Hematopoietic multipotent progenitor cell treated with erythropoietin and hydrocortisone succinate and interleukin-3 and kit ligand, for 6 days (in vitro differentiated cells): Measurements from ENCODE around the gene SLC41A3.
A peak's percentile ranks its signal among the peaks of the same experiment; 100 is the strongest.
"Not testable (repeated sequence)": the region's sequence is repeated elsewhere in the genome, so short reads cannot be mapped to it uniquely, and the experiment has no call there.

Experiments
- DNase-seq: peaks from one replicate; pipeline ENCODE4 v3.0.0-alpha.2; 2015

Gene SLC41A3

DNA sequence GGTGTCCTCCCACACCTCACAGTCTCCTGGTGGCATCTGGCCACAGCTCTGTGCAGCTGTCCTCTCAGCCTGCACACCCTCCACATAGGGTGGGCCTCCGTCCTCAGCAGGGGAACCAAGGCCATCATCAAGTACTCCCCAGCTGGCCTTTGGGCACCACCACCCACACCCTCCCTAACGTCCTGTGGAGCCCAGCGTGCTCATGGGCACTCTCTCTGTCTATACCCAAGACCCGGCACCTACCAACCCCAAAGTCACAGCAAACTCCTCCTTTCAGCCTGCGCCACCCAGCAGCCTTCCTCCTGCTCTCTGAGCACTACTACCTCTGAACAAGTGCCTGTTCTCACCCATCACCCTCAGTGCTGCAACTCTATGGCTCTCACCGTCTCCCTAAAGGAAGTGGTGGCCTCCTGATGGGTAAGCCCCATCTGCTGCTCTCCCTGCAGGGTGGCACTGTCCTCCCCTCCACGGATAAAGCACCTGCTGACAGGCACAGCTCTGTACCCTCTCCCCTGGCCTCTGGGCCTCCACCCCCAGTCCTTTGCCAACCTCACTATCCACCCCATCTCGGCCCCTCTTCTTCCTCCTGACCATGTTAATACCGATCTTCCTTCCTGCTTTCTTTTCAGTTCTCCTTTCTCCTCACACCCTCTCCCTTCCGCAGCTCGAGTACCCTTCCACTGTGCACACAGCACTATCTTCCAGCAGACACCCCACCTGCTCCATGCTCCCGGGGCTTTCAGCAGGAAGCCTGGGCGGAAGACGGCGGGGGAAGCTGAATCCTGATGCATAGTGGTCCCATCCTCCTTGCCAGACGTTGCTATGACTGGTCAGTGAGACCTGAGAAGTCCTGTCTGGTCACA, 31.5 kb downstream of the SLC41A3 start:
- DNase-seq: no peak

DNA sequence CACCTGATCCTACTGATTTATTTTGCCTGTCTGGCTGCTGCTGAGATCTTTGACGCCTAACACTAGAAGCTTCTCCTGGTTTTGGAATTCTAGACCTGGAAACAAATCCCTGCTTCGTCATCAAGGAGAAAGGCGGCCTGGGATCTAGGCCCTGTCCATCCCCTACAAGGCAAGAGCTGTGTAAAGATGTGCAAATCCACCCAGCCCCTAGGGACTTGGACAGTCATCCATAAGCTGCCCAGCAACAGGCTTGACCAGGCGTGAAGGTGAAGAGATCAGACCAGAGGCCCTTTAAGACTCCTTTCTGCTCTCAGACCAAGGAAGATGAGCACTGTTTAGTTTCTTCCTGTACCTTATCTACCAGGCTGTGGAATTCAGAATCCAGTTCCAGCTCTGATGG, 32.2 kb downstream of the SLC41A3 start:
- DNase-seq: no peak

- no peak for DNase-seq
Observed at GRCh38 chr3:126051234-126051633, 32.7 kb downstream of the SLC41A3 start.

- no peak for DNase-seq
Observed at GRCh38 chr3:126050626-126051025, 33.3 kb downstream of the SLC41A3 start.

DNA sequence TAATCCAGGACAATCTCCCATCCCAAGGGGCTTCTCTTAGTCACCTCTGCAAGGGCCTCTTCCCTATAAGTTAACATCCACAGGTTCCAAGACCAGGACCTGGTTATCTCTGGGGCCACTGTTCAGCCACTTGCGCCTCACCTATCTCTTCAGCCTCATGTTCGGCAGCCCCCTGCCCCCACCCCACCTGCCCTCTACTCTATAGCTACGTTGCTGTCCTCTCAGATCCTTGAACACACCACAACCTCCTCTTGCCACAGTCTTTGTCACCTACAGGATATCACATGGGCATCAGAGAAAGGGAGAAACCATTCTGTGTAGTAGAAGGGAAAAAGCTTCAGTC, 33.9 kb downstream of the SLC41A3 start:
- DNase-seq: no peak

DNA sequence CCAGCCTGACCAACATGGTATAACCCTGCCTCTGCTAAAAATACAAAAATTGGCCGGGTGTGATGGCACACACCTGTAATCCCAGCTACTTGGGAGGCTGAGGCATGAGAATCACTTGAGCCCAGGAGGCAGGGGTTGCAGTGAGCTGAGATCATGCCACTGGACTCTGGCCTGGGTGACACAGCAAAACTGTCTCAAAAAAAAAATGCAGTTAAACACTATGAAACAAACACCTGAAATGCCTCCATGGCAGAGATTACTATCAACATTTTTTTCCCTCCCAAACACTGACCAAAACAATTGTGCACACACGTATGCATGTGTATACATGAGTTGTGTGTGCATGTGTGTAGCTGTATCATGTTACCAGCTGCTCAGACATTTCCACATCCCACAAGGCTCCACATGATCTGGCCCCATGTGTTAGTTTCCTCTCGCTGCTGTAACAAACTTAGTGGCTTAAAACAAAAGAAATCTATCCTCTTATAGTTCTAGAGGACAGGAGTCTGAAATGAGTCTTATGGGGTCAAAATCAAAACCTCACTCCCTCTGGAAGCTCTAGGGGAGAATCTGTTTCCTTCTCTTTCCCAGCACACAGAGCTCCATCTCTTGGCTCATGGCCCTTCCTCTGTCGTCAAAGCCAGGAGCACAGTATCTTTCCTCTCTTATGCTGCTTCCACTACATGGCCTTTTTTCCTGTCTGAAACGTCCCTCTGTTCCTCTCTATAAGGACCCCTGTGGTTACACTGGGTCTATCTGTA, 34.5 kb downstream of the SLC41A3 start:
- DNase-seq: no peak

- DNase-seq: no peak
Observed at GRCh38 chr3:126040386-126040785, 43.5 kb downstream of the SLC41A3 start.

DNA sequence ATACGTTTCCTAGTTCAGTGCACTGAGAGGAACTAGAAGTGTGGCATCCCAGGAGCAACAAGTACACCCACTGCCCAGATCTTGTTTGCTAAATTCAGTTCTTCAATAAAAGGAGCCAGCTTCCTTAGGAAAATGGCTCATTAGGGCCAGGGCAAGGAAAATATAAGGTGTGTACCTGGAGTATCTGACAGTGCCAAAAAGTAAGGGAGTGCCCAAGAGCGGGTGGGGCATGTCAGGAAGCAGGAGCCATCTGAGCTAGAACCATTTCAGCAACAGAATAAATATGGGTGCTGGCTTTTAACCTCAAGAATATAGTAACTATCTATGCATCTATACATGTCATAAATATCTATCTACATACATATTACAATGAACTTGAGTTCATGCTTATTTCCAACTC, 44.1 kb downstream of the SLC41A3 start:
- DNase-seq: no peak

DNA sequence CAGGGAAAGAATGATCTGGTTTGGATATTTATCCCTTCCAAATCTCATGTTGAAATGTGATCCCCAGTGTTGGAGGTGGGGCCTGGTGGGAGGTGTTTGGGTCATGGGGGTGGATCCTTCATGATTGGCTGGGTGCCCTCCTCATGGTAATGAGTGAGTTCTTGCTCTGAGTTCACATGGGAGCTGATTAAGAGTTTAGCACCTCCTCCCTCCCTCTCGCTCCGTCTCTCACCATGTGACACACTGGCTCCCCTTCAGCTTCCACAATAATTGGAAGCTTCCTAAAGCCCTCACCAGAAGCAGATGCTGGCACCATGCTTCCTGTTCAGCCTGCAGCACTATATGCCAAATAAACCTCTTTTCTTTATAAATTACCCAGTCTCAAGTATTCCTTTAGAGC, 45.1 kb downstream of the SLC41A3 start:
- DNase-seq: not testable (repeated sequence)

DNA sequence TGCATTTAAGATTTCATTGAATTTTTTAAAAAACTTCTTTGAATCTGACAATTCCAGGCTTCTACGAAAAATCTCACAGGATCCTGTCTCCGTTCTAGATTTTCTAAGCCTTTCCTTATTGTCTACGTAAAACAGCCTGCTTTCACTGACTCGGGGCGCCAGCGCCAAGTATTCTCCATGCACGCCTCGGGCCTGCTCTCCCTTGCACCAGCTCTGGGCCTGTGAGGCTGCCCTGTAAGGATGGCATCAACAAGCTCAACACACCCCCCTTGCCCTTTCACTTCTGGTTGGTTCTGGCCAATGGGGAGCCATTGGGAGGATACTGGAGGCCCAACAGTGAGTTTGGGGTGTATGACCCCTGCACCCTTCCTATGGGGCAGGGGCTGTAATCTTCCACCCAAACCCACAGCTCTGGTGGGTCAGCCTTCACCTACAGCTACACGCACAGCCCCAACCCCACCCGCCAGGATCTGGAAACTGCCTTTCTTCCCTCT, 47.8 kb downstream of the SLC41A3 start:
- no peak for DNase-seq

GRCh38 chr3:126035362-126036050, 48.4 kb downstream of the SLC41A3 start:
- no peak for DNase-seq

- peak; percentile 26 for DNase-seq
Observed at GRCh38 chr3:126034481-126035361, 49.2 kb downstream of the SLC41A3 start.

DNA sequence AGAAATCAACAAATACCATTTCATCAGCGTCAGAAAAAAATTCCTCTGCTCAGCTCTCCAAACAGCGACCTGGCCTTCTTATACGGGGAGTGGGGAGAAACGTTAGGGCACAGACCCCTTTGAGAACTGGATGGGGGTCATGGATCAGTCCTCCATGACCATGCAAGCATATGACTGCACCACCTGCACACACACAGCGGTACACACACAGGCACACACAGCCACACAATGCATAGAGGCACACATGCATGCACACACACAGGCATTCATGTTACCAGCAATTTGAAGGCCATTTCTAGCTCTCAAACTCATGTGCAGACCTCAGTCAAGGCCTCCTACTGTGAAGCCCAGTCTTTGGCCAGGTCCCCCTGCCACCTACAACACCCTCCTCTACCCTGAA, 50.2 kb downstream of the SLC41A3 start:
- no peak for DNase-seq

GRCh38 chr3:126033051-126033745, 50.7 kb downstream of the SLC41A3 start:
- DNase-seq: no peak

- DNase-seq: no peak
Observed at GRCh38 chr3:126031981-126032471, 51.9 kb downstream of the SLC41A3 start.

GRCh38 chr3:126030455-126030854, 53.5 kb downstream of the SLC41A3 start:
- DNase-seq: no peak

DNA sequence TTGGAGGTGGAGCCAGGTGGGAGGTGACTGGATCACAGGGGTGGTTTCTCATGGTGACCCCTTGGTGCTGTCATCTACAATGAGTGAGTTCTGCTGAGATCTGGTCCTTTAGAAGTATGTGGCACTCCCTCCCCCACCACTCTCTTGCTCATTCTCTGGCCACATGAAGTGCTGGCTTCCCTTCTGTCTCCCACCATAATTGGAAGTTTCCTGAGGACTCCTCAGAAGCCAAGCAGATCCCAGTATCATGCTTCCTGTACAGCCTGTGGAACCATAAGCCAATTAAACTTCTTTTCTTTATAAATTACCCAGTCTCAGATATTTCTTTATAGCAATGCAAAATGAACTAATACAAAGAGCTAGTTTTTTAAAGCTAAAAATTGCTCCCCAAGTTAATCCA, 54.7 kb downstream of the SLC41A3 start:
- DNase-seq: no peak

DNA sequence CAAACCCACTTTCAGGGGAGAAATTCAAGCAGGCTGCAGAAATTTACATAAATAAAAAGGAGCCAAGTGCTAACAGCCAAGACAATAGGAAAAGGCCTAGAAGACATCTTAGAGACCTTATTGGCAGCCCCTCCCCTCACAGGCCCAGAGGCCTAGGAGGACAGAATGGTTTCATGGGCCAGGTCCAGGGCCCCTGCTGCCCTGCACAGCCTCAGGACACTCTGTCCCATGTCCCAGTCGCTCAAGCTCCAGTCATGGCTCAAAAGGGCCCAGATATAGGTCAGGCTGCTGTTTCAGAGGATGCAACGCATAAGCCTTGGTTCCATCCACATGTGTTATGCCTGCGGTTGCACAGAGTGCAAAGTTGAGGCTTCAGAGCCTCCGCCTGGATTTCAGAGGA, 55.8 kb downstream of the SLC41A3 start:
- no peak for DNase-seq

DNA sequence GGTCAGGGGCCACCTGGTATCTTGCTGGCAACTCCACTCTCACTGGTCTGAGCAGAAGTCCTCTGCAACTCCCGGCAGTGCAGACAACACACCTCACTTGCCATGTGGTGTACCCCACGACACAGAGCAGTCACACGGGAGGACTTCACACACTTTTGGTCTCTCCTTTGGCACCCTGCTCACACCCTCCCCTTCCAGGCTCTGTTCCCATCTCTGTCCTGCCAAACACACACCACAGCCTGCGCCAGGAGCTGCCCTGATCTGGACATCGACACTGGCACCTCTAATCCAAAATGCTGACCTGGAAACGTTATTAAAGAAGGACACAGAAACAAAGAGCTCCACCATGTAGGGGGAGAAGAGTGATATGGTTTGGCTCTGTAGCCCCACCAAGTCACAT, 57.2 kb downstream of the SLC41A3 start:
- DNase-seq: no peak

DNA sequence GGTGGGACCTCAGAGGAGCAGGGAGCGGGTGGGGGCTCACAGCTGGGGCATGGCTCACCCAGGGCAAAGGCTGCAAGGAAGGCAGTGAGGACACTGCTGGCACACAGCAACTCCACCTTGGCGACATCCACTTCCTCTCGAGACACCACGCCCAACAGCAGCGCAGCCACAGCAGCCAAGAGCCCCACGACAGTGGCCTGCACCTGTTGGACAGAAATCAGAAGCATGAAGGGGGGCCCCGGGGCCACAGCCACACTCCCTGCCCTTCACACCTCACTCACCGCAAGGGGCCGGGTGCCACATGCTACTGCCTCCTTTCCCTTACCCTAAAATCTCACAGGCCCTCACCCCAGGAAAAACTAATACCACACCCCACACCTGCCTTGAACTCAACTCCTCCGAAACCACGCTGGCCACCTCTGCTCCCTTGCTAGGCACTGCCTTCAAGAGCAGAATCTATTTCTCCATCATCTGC, 57.6 kb downstream of the SLC41A3 start:
- no peak for DNase-seq

- DNase-seq: no peak
Observed at GRCh38 chr3:126025862-126026261, 58.1 kb downstream of the SLC41A3 start.
